HG03565 (cell line): ENCODE results near the gene KIF22.
"Not testable (repeated sequence)": the region's sequence is repeated elsewhere in the genome, so short reads cannot be mapped to it uniquely, and the experiment has no call there.

Experiments
- ATAC-seq: cut with Tn5 transposase; IDR thresholded peaks from one replicate; pipeline ENCODE4 v1.9.1; 2021; ENCODE audit warnings: mild to moderate bottlenecking, moderate library complexity; ENCODE audit not compliant: unreplicated experiment

The KIF22 gene

GRCh38 chr16:29812754-29813643, 22.4 kb downstream of the KIF22 start:
- no peak for ATAC-seq

GRCh38 chr16:29813644-29814562, 23.4 kb downstream of the KIF22 start:
- ATAC-seq: no peak

GRCh38 chr16:29814592-29814991, 24.0 kb downstream of the KIF22 start:
- ATAC-seq: no peak

GRCh38 chr16:29815032-29815721, 24.6 kb downstream of the KIF22 start:
- no peak for ATAC-seq

- peak; percentile 51 for ATAC-seq
Measured at GRCh38 chr16:29815793-29816693, 25.5 kb downstream of the KIF22 start, which contains the start of gene PAGR1. Gene PAGR1 (plus strand): TSS chr16:29816152. CDS start chr16:29816526, 374 bp downstream.

- ATAC-seq: no peak
Measured at GRCh38 chr16:29816694-29817441, 26.3 kb downstream of the KIF22 start.

GRCh38 chr16:29818082-29818481, 27.5 kb downstream of the KIF22 start:
- no peak for ATAC-seq

- ATAC-seq: no peak
Measured at GRCh38 chr16:29819506-29819905, 29.0 kb downstream of the KIF22 start.

GRCh38 chr16:29820271-29820701, 29.7 kb downstream of the KIF22 start, which contains the start of gene MVP:
Gene MVP (plus strand): TSS chr16:29820462. CDS start chr16:29830550, 10,088 bp downstream.
- ATAC-seq: no peak

- ATAC-seq: no peak
Measured at GRCh38 chr16:29820730-29821642, 30.4 kb downstream of the KIF22 start.

GRCh38 chr16:29821643-29822115, 31.1 kb downstream of the KIF22 start:
- ATAC-seq: no peak

- ATAC-seq: no peak
Measured at GRCh38 chr16:29824589-29825144, 34.1 kb downstream of the KIF22 start.

GRCh38 chr16:29825145-29826044, 34.8 kb downstream of the KIF22 start:
- ATAC-seq: no peak

- no peak for ATAC-seq
Measured at GRCh38 chr16:29826342-29826695, 35.8 kb downstream of the KIF22 start.

GRCh38 chr16:29830774-29831173, 40.2 kb downstream of the KIF22 start:
- no peak for ATAC-seq

- ATAC-seq: no peak
Measured at GRCh38 chr16:29831490-29831889, 40.9 kb downstream of the KIF22 start.

GRCh38 chr16:29833219-29833618, 42.7 kb downstream of the KIF22 start:
- ATAC-seq: not testable (repeated sequence)
